Endothelial cell of umbilical vein (primary cell): ENCODE measurements around the gene RAN. TPM values are rescaled to one million over a fixed set of nuclear protein-coding genes. Genes with fewer than 3 reads are reported as not detected.

Source experiments
- BruUV-seq: library from RNA; stranded (reverse); fragments of 400-500 nt; replicated peaks from 2 replicates; lab custom pipeline; 2021; lab: Mats Ljungman, UMichigan
- CTCF ChIA-PET: fragments of 300-600, 350-600 bp; sonication (Branson Sonifier 250); formaldehyde crosslinking; loops from one replicate; lab custom pipeline; 2021; ENCODE audit warnings: antibody characterized with exemption, inconsistent platforms; lab: Charles Lee
- POLR2A ChIA-PET: fragments of 300-600, 350-600 bp; sonication (Branson Sonifier 250); formaldehyde crosslinking; loops from one replicate; lab custom pipeline; 2021; ENCODE audit warnings: antibody characterized with exemption, inconsistent platforms; lab: Charles Lee
- DNase-seq: peaks from one replicate; pipeline ENCODE4 v3.0.0-alpha.2; 2011; ENCODE audit warnings: low read depth, low spot score
- FAIRE-seq: peaks from 2 replicates; lab custom pipeline; 2011; peaks lifted over from hg19 to GRCh38; lab: Jason Lieb, UNC
- H2AFZ ChIP-seq: 2 replicates; pipeline ENCODE4 v1.6.0; 2012; ENCODE audit warnings: low read depth, low read length, control low read depth, inconsistent platforms
- H3K27ac ChIP-seq: 2 replicates; pipeline ENCODE4 v1.5.1; 2011; ENCODE audit warnings: low read depth, mild to moderate bottlenecking, control low read depth, low read length, moderate library complexity; ENCODE audit not compliant: insufficient read depth
- H3K27me3 ChIP-seq, 2 experiments: 2 replicates each; pipeline versions ENCODE4 v1.6.0 to v1.6.1; 2011; ENCODE audit warnings: low read length in 2 of 2, mixed read lengths in 1 of 2; ENCODE audit not compliant: control insufficient read depth in 2 of 2, insufficient read depth in 2 of 2
- H3K36me3 ChIP-seq, 2 experiments: 2 replicates in 1 of 2; 3 replicates in 1 of 2; pipeline ENCODE4 v1.5.1; 2011; ENCODE audit warnings: low read length in 2 of 2, mild to moderate bottlenecking in 1 of 2, moderate library complexity in 1 of 2; ENCODE audit not compliant: control insufficient read depth in 2 of 2, insufficient read depth in 2 of 2; ENCODE audit errors: extremely low read depth in 1 of 2
- H3K4me1 ChIP-seq: 3 replicates; pipeline ENCODE4 v1.5.1; 2011; ENCODE audit warnings: mild to moderate bottlenecking, low read length; ENCODE audit not compliant: control insufficient read depth, insufficient read depth; ENCODE audit errors: extremely low read depth
- H3K4me2 ChIP-seq: 2 replicates; pipeline ENCODE4 v1.6.1; 2011; ENCODE audit warnings: low read length, control low read depth, mixed read lengths; ENCODE audit not compliant: insufficient read depth
- H3K4me3 ChIP-seq, 3 experiments: fragments of 200-600 bp in 1 of 3; sonication (generic), shearing (Covaris generic) in 1 of 3; replicated peaks in 1 of 3; 2 replicates each; pipeline ENCODE4 v1.5.1; 2011 to 2016; ENCODE audit warnings: control low read depth in 3 of 3, low read length in 3 of 3, mild to moderate bottlenecking in 2 of 3, inconsistent platforms in 1 of 3, low read depth in 1 of 3, moderate library complexity in 1 of 3; ENCODE audit not compliant: insufficient read depth in 1 of 3
- H3K79me2 ChIP-seq: 2 replicates; pipeline ENCODE4 v1.6.0; 2012; ENCODE audit warnings: low read length, inconsistent platforms; ENCODE audit not compliant: control insufficient read depth, insufficient read depth
- H3K9ac ChIP-seq: replicated peaks from 2 replicates; pipeline ENCODE3; 2011; ENCODE audit warnings: low read length, control low read depth; ENCODE audit not compliant: insufficient read depth; ENCODE audit errors: extremely low read depth
- H3K9me1 ChIP-seq: replicated peaks from 3 replicates; pipeline ENCODE4 v1.6.0; 2011; ENCODE audit warnings: mild to moderate bottlenecking, low read length; ENCODE audit not compliant: control insufficient read depth, insufficient read depth; ENCODE audit errors: extremely low read depth
- H3K9me3 ChIP-seq: replicated peaks from 2 replicates; pipeline ENCODE4 v1.5.1; 2012; ENCODE audit warnings: low read length, inconsistent platforms; ENCODE audit not compliant: control insufficient read depth, insufficient read depth
- H4K20me1 ChIP-seq: replicated peaks from 2 replicates; pipeline ENCODE3; 2011; ENCODE audit warnings: mild to moderate bottlenecking, low read length; ENCODE audit not compliant: control insufficient read depth, insufficient read depth; ENCODE audit errors: extremely low read depth
- EZH2 ChIP-seq: IDR thresholded peaks from 2 replicates; pipeline ENCODE4 v1.6.1; 2012; ENCODE audit warnings: borderline replicate concordance, low read depth, mild to moderate bottlenecking, moderate library complexity, low read length, inconsistent platforms; ENCODE audit not compliant: severe bottlenecking
- FOS ChIP-seq: IDR thresholded peaks from 2 replicates; pipeline ENCODE4 v1.6.1; 2011; ENCODE audit warnings: mild to moderate bottlenecking, low read length, moderate library complexity, borderline replicate concordance; ENCODE audit not compliant: insufficient read depth
- GATA2 ChIP-seq: IDR thresholded peaks from 2 replicates; pipeline ENCODE4 v1.7.0; 2011; ENCODE audit warnings: low read depth, mild to moderate bottlenecking, moderate library complexity, mixed read lengths, low read length; ENCODE audit not compliant: insufficient read length, insufficient read depth
- JUN ChIP-seq: IDR thresholded peaks from 2 replicates; pipeline ENCODE4 v1.6.1; 2011; ENCODE audit warnings: borderline replicate concordance, low read depth; ENCODE audit not compliant: insufficient read length, insufficient read depth
- POLR2A ChIP-seq: IDR thresholded peaks from 2 replicates; pipeline ENCODE4 v1.6.1; 2012; ENCODE audit warnings: low read depth, mild to moderate bottlenecking, control low read depth, low read length
- POLR2AphosphoS5 ChIP-seq: IDR thresholded peaks from 2 replicates; pipeline ENCODE4 v1.6.1; 2012; ENCODE audit warnings: low read depth, mild to moderate bottlenecking, control low read depth, low read length, moderate library complexity; ENCODE audit not compliant: insufficient read depth
- dilution Hi-C: fragments of 300-500 bp; cut with MboI; formaldehyde crosslinking; loops from one replicate; pipeline ENCODE4 v1.15.0; 2019; ENCODE audit warnings: low sequenced_read_pairs; ENCODE audit not compliant: extremely low pct_ligation_motif_present
- intact Hi-C: fragments of 100-400 bp; cut with micrococcal nuclease; formaldehyde crosslinking; loops from one replicate; pipeline ENCODE4 v1.10.0; 2022
- polyA plus RNA-seq, 4 experiments: library from polyadenylated mRNA; depleted of rRNA in 3 of 4; stranded (reverse) in 3 of 4; unstranded in 1 of 4; fragments of >200 nt; gene quantifications; 2 replicates each; pipeline versions ENCODE4 v1.2.1 to v1.2.3, GENCODE V29; 2011 to 2012; ENCODE audit warnings: missing spikeins in 1 of 4
- total RNA-seq: library from RNA; stranded (reverse); gene quantifications from 2 replicates; pipeline ENCODE4 v1.2.3, GENCODE V29; 2021
- TF ChIP-seq, protein P1 (sequence below), 2 donors: IDR thresholded peaks; 1 replicate in 1 of 2; 2 replicates in 1 of 2; pipeline ENCODE4 v1.5.1; 2011; ENCODE audit warnings: low read length in 2 of 2, mild to moderate bottlenecking in 2 of 2, moderate library complexity in 2 of 2, control low read depth in 1 of 2, inconsistent platforms in 1 of 2, low read depth in 1 of 2; ENCODE audit not compliant: insufficient read depth in 1 of 2; ENCODE audit errors: extremely low read depth in 1 of 2
- TF ChIP-seq, protein P2 (sequence below): IDR thresholded peaks from 2 replicates; pipeline ENCODE4 v1.6.1; 2011; ENCODE audit not compliant: insufficient read depth, insufficient read length

The RAN gene
- total and polyA plus RNA-seq, 2 donors (not counting 3 experiments of a cell fraction or from before 2014, with no cell fraction given): 1,075 to 1,205 TPM

DNA sequence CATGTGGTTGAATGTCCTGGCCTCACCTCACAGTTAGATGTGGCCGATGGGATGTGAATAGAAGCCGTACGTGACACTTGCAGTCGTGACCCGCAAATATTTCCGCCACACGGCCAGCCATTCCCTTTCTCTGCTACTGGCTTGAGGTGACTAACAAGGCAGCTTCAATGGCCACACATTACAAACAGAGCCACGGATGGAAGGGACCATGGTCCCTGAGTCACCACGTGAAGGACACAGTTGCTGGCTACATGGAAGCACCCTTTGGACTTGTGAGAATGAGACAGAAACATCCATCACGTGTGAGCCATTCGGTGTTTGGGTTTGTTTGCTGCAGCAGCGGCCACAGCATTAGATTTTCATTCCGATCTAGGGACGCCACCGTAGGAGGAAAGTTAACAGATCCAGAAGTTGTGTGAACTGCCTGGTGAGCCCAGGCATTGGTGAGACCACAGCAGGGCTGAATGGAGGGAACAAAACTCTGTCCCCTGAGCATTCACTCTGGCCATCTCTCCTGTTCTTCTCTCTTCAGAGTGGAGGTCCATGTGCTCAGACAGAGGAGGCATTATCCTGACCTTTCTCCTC, 48.3 kb downstream of the RAN start:
- Histone ChIP-seq H3K36me3 (no peaks in the 10 kb centered on the region), H3K9ac (no peak overlapping the region), H2AFZ (no peak overlapping the region), H3K9me3 (no peaks in the 10 kb centered on the region), H4K20me1 (no peaks in the 10 kb centered on the region), H3K4me3 (no peak overlapping the region), H3K27ac (no peak overlapping the region), H3K4me1 (no peaks in the 10 kb centered on the region), H3K4me2 (no peak overlapping the region), H3K9me1 (no peaks in the 10 kb centered on the region), H3K79me2 (no peaks in the 10 kb centered on the region), H3K27me3 (no peaks in the 10 kb centered on the region)
- TF ChIP-seq FOS: no peak
- TF ChIP-seq, protein P1, sequence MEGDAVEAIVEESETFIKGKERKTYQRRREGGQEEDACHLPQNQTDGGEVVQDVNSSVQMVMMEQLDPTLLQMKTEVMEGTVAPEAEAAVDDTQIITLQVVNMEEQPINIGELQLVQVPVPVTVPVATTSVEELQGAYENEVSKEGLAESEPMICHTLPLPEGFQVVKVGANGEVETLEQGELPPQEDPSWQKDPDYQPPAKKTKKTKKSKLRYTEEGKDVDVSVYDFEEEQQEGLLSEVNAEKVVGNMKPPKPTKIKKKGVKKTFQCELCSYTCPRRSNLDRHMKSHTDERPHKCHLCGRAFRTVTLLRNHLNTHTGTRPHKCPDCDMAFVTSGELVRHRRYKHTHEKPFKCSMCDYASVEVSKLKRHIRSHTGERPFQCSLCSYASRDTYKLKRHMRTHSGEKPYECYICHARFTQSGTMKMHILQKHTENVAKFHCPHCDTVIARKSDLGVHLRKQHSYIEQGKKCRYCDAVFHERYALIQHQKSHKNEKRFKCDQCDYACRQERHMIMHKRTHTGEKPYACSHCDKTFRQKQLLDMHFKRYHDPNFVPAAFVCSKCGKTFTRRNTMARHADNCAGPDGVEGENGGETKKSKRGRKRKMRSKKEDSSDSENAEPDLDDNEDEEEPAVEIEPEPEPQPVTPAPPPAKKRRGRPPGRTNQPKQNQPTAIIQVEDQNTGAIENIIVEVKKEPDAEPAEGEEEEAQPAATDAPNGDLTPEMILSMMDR (IDR thresholded peaks at IDR 0.05; ENCODE audit: extremely low read depth in 1 of 2, insufficient read depth in 1 of 2, low read depth in 1 of 2, low read length in 2 of 2): no peak
- no peak for TF ChIP-seq JUN
- no peak for TF ChIP-seq GATA2
- TF ChIP-seq POLR2AphosphoS5: no peak
- TF ChIP-seq, protein P2, sequence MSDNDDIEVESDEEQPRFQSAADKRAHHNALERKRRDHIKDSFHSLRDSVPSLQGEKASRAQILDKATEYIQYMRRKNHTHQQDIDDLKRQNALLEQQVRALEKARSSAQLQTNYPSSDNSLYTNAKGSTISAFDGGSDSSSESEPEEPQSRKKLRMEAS: no peak
- TF ChIP-seq EZH2: no peak
- TF ChIP-seq POLR2A: no peak
- FAIRE-seq (no peak), DNase-seq (no peak)
- BruUV-seq: no TSS peak
- intact Hi-C loops (no loop called here), dilution Hi-C loops (no loop called here)
- POLR2A ChIA-PET: no interaction called here
- CTCF ChIA-PET: no interaction called here
